GF-D8 (cell line): ENCODE measurements around the gene TMEM59L.
A peak's percentile ranks its signal among the peaks of the same experiment; 100 is the strongest.
"Not testable (repeated sequence)": the region's sequence is repeated elsewhere in the genome, so short reads cannot be mapped to it uniquely, and the experiment has no call there.

Experiments used
- DNase-seq: peaks from one replicate; lab custom pipeline; 2025; lab: John Stamatoyannopoulos, UW

The TMEM59L gene

GRCh38 chr19:18594096-18594823, 18.4 kb upstream of the TMEM59L start:
- DNase-seq = peak; percentile 28

- DNase-seq = no peak
These were observed 17.8 kb upstream of the TMEM59L start for GRCh38 chr19:18594824-18595373.

GRCh38 chr19:18595475-18595874, 17.2 kb upstream of the TMEM59L start:
- DNase-seq = no peak

- peak; percentile 42 for DNase-seq
These were observed 15.9 kb upstream of the TMEM59L start for GRCh38 chr19:18596752-18597157.

GRCh38 chr19:18597809-18598660, 14.6 kb upstream of the TMEM59L start:
- no peak for DNase-seq

- DNase-seq = no peak
These were observed 13.2 kb upstream of the TMEM59L start for GRCh38 chr19:18599485-18599884.

GRCh38 chr19:18600692-18601397, 11.8 kb upstream of the TMEM59L start:
- not testable (repeated sequence) for DNase-seq

GRCh38 chr19:18601875-18602274, 10.8 kb upstream of the TMEM59L start:
- DNase-seq = no peak

- no peak for DNase-seq
These were observed 9.3 kb upstream of the TMEM59L start for GRCh38 chr19:18603255-18603957.

GRCh38 chr19:18603958-18604819, 8.5 kb upstream of the TMEM59L start:
- no peak for DNase-seq

GRCh38 chr19:18604820-18605159, 7.9 kb upstream of the TMEM59L start:
- no peak for DNase-seq

GRCh38 chr19:18605196-18605545, 7.5 kb upstream of the TMEM59L start:
- DNase-seq = no peak

- DNase-seq = no peak
These were observed 7.0 kb upstream of the TMEM59L start for GRCh38 chr19:18605546-18606280.

GRCh38 chr19:18606281-18607225, 6.1 kb upstream of the TMEM59L start, which contains the start of gene CRLF1:
TSS of gene CRLF1 (minus strand) at chr19:18606799. CDS start at chr19:18606656, 143 bp downstream.
- DNase-seq = no peak

- DNase-seq = no peak
These were observed 5.2 kb upstream of the TMEM59L start for GRCh38 chr19:18607226-18608101.

- no peak for DNase-seq
These were observed 4.4 kb upstream of the TMEM59L start for GRCh38 chr19:18608102-18608804.
